GM12878 (cell line): Measurements from ENCODE around the gene KCNK13. TPM values are rescaled to one million over a fixed set of nuclear protein-coding genes. Genes with fewer than 3 reads are reported as not detected.
"Not testable (repeated sequence)": the region's sequence is repeated elsewhere in the genome, so short reads cannot be mapped to it uniquely, and the experiment has no call there.

ENCODE experiments used
- ATAC-seq: fragments of 200-7000 bp; cut with Tn5 transposase; 3 replicates; pipeline ENCODE4 v1.9.1; 2020; ENCODE audit warnings: mild to moderate bottlenecking, moderate library complexity
- BruUV-seq: library from RNA; stranded (reverse); fragments of 400-500 nt; replicated peaks from 2 replicates; lab custom pipeline; 2021; lab: Mats Ljungman, UMichigan
- CTCF ChIA-PET: fragments of 300-600 bp; sonication (Branson Sonifier 250); formaldehyde crosslinking; extraction: SDS; loops from one replicate; lab custom pipeline; 2021; ENCODE audit warnings: inconsistent platforms; lab: Yijun Ruan, JAX
- POLR2A ChIA-PET: fragments of 350-600 bp; formaldehyde crosslinking; extraction: SDS; loops from one replicate; lab custom pipeline; 2021; ENCODE audit warnings: inconsistent platforms; lab: Charles Lee
- RAD21 ChIA-PET: fragments of 300-600 bp; sonication (Branson Sonifier 250); formaldehyde crosslinking; loops from one replicate; lab custom pipeline; 2023; ENCODE audit warnings: antibody characterized with exemption; ENCODE audit not compliant: unreplicated experiment; lab: Charles Lee
- SMC1A ChIA-PET: fragments of 300-600 bp; sonication (Branson Sonifier 250); formaldehyde crosslinking; loops from one replicate; lab custom pipeline; 2023; ENCODE audit not compliant: unreplicated experiment, uncharacterized antibody; lab: Charles Lee
- DNase-seq: peaks from one replicate; pipeline ENCODE4 v3.0.0-alpha.2; 2011; ENCODE audit warnings: low read depth, low spot score
- FAIRE-seq: peaks from 3 replicates; lab custom pipeline; 2011; peaks lifted over from hg19 to GRCh38; lab: Jason Lieb, UNC
- H2AFZ ChIP-seq: 2 replicates; pipeline ENCODE4 v1.6.0; 2011; ENCODE audit warnings: low read depth, low read length, control low read depth; ENCODE audit not compliant: control insufficient read depth
- H3K27ac ChIP-seq: 2 replicates; pipeline ENCODE4 v1.5.1; 2011; ENCODE audit warnings: control low read depth; ENCODE audit not compliant: control insufficient read depth, insufficient read depth
- H3K27me3 ChIP-seq, 2 experiments: replicated peaks in 1 of 2; 2 replicates each; pipeline versions ENCODE4 v1.6.0 to v1.6.1; 2011; ENCODE audit warnings: low read length in 1 of 2; ENCODE audit not compliant: control insufficient read depth in 2 of 2, insufficient read depth in 2 of 2
- H3K36me3 ChIP-seq, 2 experiments: 2 replicates each; pipeline ENCODE4 v1.5.1; 2011; ENCODE audit warnings: low read length in 1 of 2; ENCODE audit not compliant: control insufficient read depth in 2 of 2, insufficient read depth in 2 of 2
- H3K4me1 ChIP-seq: 2 replicates; pipeline ENCODE4 v1.6.1; 2011; ENCODE audit warnings: mild to moderate bottlenecking, low read length, moderate library complexity, mixed read lengths; ENCODE audit not compliant: control insufficient read depth, insufficient read depth
- H3K4me2 ChIP-seq: 2 replicates; pipeline ENCODE4 v1.6.0; 2011; ENCODE audit warnings: control low read depth; ENCODE audit not compliant: control insufficient read depth, insufficient read depth
- H3K4me3 ChIP-seq: fragments of 200-600 bp; sonication (generic); 2 replicates; pipeline ENCODE4 v1.5.1; 2016
- H3K79me2 ChIP-seq: 2 replicates; pipeline ENCODE4 v1.6.0; 2011; ENCODE audit warnings: low read length; ENCODE audit not compliant: control insufficient read depth, insufficient read depth
- H3K9ac ChIP-seq: 2 replicates; pipeline ENCODE4 v1.8.0; 2011; ENCODE audit warnings: low read length, control low read depth, mixed read lengths; ENCODE audit not compliant: control insufficient read depth, insufficient read depth
- H3K9me3 ChIP-seq: replicated peaks from 3 replicates; pipeline ENCODE4 v1.5.1; 2011; ENCODE audit warnings: mild to moderate bottlenecking, low read length; ENCODE audit not compliant: control insufficient read depth, insufficient read depth
- H4K20me1 ChIP-seq: 2 replicates; pipeline ENCODE4 v1.6.0; 2011; ENCODE audit not compliant: control insufficient read depth, insufficient read depth
- ATF3 ChIP-seq: IDR thresholded peaks from 2 replicates; pipeline ENCODE4 v1.6.1; 2011; ENCODE audit warnings: low read depth, mild to moderate bottlenecking, low read length, moderate library complexity, borderline replicate concordance; ENCODE audit errors: extremely low read depth
- CEBPB ChIP-seq, 2 experiments: fragments of 150-350 bp in 1 of 2; IDR thresholded peaks; 2 replicates each; pipeline ENCODE4 v1.6.1; 2012 to 2014; ENCODE audit warnings: low read depth in 2 of 2, low read length in 2 of 2, borderline replicate concordance in 1 of 2, inconsistent platforms in 1 of 2
- EP300 ChIP-seq, 2 experiments: fragments of 150-350 bp in 1 of 2; IDR thresholded peaks; 2 replicates each; pipeline ENCODE4 v1.6.1; 2011 to 2012; ENCODE audit warnings: low read depth in 2 of 2, low read length in 2 of 2, borderline replicate concordance in 1 of 2, improper control_type of control experiment in 1 of 2, inconsistent platforms in 1 of 2; ENCODE audit not compliant: control insufficient read depth in 1 of 2
- POLR2AphosphoS2 ChIP-seq: IDR thresholded peaks from 2 replicates; pipeline ENCODE4 v1.6.1; 2011; ENCODE audit warnings: low read depth, mild to moderate bottlenecking, low read length, improper control_type of control experiment, moderate library complexity
- ZNF622 ChIP-seq: fragments of 450-650 bp; IDR thresholded peaks from 2 replicates; pipeline ENCODE4 v1.6.1; 2017; ENCODE audit warnings: mild to moderate bottlenecking, inconsistent platforms
- WGBS: methylation state at CpG from one replicate; pipeline ENCODE4 v1.1.6; 2016; ENCODE audit warnings: low lambda C conversion rate; ENCODE audit not compliant: insufficient replicate concordance, insufficient coverage; ENCODE audit errors: missing lambda C conversion rate; 5-methylcytosine and 5-hydroxymethylcytosine counted together
- in situ Hi-C: fragments of 300-500 bp; cut with MboI; formaldehyde crosslinking; loops from 9 replicates; pipeline ENCODE4 v1.14.3; 2018; ENCODE audit warnings: mixed read lengths
- intact Hi-C: fragments of 100-400 bp; cut with micrococcal nuclease; formaldehyde crosslinking; loops from one replicate; pipeline ENCODE4 v1.14.2; 2022; ENCODE audit not compliant: unreplicated experiment
- polyA plus RNA-seq, 11 experiments: library from polyadenylated mRNA; depleted of rRNA in 4 of 11; unstranded in 6 of 11; stranded (reverse) in 5 of 11; fragments of >200 nt; fragmentation: Nextera tagmentation in 4 of 11; fragmentation: Illumina TruSeq in 1 of 11; extraction: Ambion mirVana in 4 of 11; extraction: Trizol in 1 of 11; gene quantifications; 1 replicate in 1 of 11; 2 replicates in 10 of 11; pipeline versions ENCODE4 v1.2.1 to v1.2.3, GENCODE V29; 2011 to 2016; ENCODE audit warnings: inconsistent platforms in 2 of 11, missing spikeins in 2 of 11, low read depth in 1 of 11
- total RNA-seq, 4 experiments: library from RNA; depleted of rRNA in 3 of 4; stranded (reverse); fragments of >200 nt in 3 of 4; fragmentation: Illumina TruSeq in 1 of 4; extraction: Trizol in 1 of 4; gene quantifications; 2 replicates each; pipeline versions ENCODE4 v1.2.1 to v1.2.3, GENCODE V29; 2013 to 2021
- TF ChIP-seq, protein P1 (sequence below): fragments of 450-650 bp; formaldehyde crosslinking; IDR thresholded peaks from 2 replicates; pipeline ENCODE4 v1.4.0; 2022; ENCODE audit warnings: mild to moderate bottlenecking, moderate library complexity

Gene KCNK13
- total and polyA plus RNA-seq, 10 of the 15 experiments (the other 5 are each of a cell fraction or from before 2014, with no cell fraction given), result not detected

- in situ Hi-C loops, result no loop called here
- BruUV-seq, result no TSS peak
- no peak for FAIRE-seq
Observed at GRCh38 chr14:90198541-90199060, 136.8 kb downstream of the KCNK13 start.

GRCh38 chr14:90200546-90200945, 138.8 kb downstream of the KCNK13 start:
- H3K4me1 ChIP-seq, in situ Hi-C loops, SMC1A ChIA-PET, RAD21 ChIA-PET, H3K9me3 ChIP-seq, H2AFZ ChIP-seq, CTCF ChIA-PET, ATAC-seq, H3K36me3 ChIP-seq, POLR2A ChIA-PET, H3K9ac ChIP-seq, FAIRE-seq, intact Hi-C loops, H4K20me1 ChIP-seq, DNase-seq, BruUV-seq, H3K27me3 ChIP-seq, H3K79me2 ChIP-seq, H3K4me2 ChIP-seq, H3K27ac ChIP-seq, H3K4me3 ChIP-seq: not testable (repeated sequence)
- 26% methylated on average over 4 of the region's 4 CpGs for WGBS

More at GRCh38 chr14:90198541-90199060, 136.8 kb downstream of the KCNK13 start:
- Histone ChIP-seq H3K4me2 (no peak overlapping the region), H3K79me2 (no peaks in the 10 kb centered on the region), H3K9ac (no peak overlapping the region), H3K27me3 (no peaks in the 10 kb centered on the region), H3K36me3 (no peaks in the 10 kb centered on the region), H4K20me1 (no peaks in the 10 kb centered on the region), H2AFZ (no peak overlapping the region), H3K4me1 (no peaks in the 10 kb centered on the region), H3K27ac (no peak overlapping the region), H3K4me3 (no peak overlapping the region), H3K9me3 (no peaks in the 10 kb centered on the region; the same call in 2 of the 3 replicates)
- ChIA-PET POLR2A (no interaction called here), SMC1A (no interaction called here), RAD21 (no interaction called here), CTCF (no interaction called here)
- ATAC-seq (no peak), DNase-seq (no peak)
- intact Hi-C loops, result no loop called here
- TF ChIP-seq POLR2AphosphoS2, result no peak
- TF ChIP-seq, protein P1, sequence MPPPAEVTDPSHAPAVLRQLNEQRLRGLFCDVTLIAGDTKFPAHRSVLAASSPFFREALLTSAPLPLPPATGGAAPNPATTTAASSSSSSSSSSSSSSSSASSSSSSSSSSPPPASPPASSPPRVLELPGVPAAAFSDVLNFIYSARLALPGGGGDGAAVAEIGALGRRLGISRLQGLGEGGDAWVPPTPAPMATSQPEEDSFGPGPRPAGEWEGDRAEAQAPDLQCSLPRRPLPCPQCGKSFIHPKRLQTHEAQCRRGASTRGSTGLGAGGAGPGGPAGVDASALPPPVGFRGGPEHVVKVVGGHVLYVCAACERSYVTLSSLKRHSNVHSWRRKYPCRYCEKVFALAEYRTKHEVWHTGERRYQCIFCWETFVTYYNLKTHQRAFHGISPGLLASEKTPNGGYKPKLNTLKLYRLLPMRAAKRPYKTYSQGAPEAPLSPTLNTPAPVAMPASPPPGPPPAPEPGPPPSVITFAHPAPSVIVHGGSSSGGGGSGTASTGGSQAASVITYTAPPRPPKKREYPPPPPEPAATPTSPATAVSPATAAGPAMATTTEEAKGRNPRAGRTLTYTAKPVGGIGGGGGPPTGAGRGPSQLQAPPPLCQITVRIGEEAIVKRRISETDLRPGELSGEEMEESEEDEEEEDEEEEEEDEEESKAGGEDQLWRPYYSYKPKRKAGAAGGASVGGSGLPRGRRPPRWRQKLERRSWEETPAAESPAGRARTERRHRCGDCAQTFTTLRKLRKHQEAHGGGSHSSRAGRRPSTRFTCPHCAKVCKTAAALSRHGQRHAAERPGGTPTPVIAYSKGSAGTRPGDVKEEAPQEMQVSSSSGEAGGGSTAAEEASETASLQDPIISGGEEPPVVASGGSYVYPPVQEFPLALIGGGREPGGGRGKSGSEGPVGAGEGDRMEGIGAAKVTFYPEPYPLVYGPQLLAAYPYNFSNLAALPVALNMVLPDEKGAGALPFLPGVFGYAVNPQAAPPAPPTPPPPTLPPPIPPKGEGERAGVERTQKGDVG (CRISPR knock-in tag), result no peak
- TF ChIP-seq ZNF622, result no peak
- TF ChIP-seq EP300 (IDR thresholded peaks at IDR 0.05; ENCODE audit: borderline replicate concordance in 1 of 2, control insufficient read depth in 1 of 2, low read depth in 2 of 2, low read length in 2 of 2), result no peak
- TF ChIP-seq ATF3, result no peak
- no peak for TF ChIP-seq CEBPB (IDR thresholded peaks at IDR 0.05; ENCODE audit: borderline replicate concordance in 1 of 2, low read depth in 2 of 2, low read length in 2 of 2)
- 68% methylated on average over 12 of the region's 12 CpGs for WGBS
